IPS-NIHi11 (cell line): Measurements from ENCODE around the gene ZNF423.

Experiments used
- DNase-seq: peaks from one replicate; pipeline ENCODE4 v3.0.0; 2012; ENCODE audit warnings: mixed read lengths, low spot score

The ZNF423 gene

GRCh38 chr16:49848530-49848929 is 7.4 kb downstream of the ZNF423 start:
- no peak for DNase-seq

- DNase-seq = no peak
Measured at GRCh38 chr16:49846800-49847199, 9.1 kb downstream of the ZNF423 start.

GRCh38 chr16:49844359-49844758 is 11.6 kb downstream of the ZNF423 start:
- no peak for DNase-seq

GRCh38 chr16:49843758-49844157 is 12.2 kb downstream of the ZNF423 start:
- DNase-seq = no peak

- DNase-seq = no peak
Measured at GRCh38 chr16:49842972-49843371, 12.9 kb downstream of the ZNF423 start.

- DNase-seq = peak; percentile 60
Measured at GRCh38 chr16:49839017-49839825, 16.7 kb downstream of the ZNF423 start.

GRCh38 chr16:49838441-49839016 is 17.4 kb downstream of the ZNF423 start:
- peak; percentile 62 for DNase-seq

- DNase-seq = no peak
Measured at GRCh38 chr16:49837688-49838410, 18.1 kb downstream of the ZNF423 start.

- DNase-seq = no peak
Measured at GRCh38 chr16:49836668-49837067, 19.2 kb downstream of the ZNF423 start.

- no peak for DNase-seq
Measured at GRCh38 chr16:49836218-49836617, 19.7 kb downstream of the ZNF423 start.

- DNase-seq = no peak
Measured at GRCh38 chr16:49835161-49835777, 20.6 kb downstream of the ZNF423 start.

GRCh38 chr16:49834531-49835151 is 21.3 kb downstream of the ZNF423 start:
- DNase-seq = peak; percentile 80

GRCh38 chr16:49833796-49834530 is 21.9 kb downstream of the ZNF423 start:
- no peak for DNase-seq

GRCh38 chr16:49833085-49833484 is 22.8 kb downstream of the ZNF423 start:
- DNase-seq = no peak

- no peak for DNase-seq
Measured at GRCh38 chr16:49832177-49832576, 23.7 kb downstream of the ZNF423 start.

GRCh38 chr16:49830873-49831272 is 25.0 kb downstream of the ZNF423 start:
- no peak for DNase-seq

GRCh38 chr16:49828533-49829267 is 27.2 kb downstream of the ZNF423 start:
- no peak for DNase-seq

GRCh38 chr16:49827805-49828438 is 28.0 kb downstream of the ZNF423 start:
- DNase-seq = no peak

- DNase-seq = no peak
Measured at GRCh38 chr16:49826515-49826914, 29.4 kb downstream of the ZNF423 start.

- DNase-seq = no peak
Measured at GRCh38 chr16:49825041-49825440, 30.9 kb downstream of the ZNF423 start.
